ENCODE data around the gene JARID2.

The JARID2 gene

DNA sequence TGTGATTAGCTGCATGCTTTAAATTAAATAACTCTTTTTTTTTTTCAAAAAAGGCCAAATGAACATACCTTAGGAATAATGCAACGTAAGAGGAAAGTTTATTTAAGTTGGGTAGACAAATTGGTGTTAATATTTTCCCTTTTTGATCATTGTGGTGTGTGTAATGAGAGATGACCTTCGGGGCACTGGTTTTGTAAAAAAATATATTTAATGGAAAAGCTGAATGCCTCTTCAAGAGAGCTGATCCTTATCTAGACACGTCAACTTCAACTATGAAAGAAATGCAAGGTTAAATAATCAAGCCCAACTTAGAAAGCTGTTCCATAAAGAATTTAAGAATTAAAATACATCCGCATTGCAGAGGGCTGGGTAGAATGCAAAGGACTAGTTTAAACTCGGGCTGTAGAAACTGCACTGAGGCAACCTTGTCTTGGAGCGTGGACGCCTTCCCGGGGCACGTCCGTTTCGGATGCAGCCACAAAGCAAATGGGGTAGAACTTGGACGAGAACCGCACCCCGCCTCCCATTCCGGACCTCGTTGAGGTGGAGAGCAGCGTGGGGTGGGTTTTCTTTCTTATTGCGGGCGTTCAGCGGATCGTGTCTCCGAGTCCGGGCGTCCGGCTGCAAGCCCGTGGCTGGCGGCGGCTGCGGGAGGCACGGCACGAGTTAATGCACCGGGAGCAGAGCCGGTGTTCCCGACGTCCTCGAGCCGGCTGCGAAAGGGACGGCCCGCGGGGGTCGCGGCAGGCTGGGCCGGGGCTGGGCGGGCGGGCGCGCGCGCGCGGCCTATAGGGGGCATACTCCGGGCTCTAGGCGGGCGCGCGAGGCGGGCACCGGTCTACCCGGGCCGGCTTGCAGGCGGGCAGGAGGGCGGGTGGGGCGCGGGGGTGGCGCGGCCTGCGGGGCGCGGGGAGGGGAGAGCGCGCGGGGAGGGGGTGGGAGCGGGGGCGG lies 1.9 kb downstream of the JARID2 start:
- DNase-seq, result peak; percentile 87

DNA sequence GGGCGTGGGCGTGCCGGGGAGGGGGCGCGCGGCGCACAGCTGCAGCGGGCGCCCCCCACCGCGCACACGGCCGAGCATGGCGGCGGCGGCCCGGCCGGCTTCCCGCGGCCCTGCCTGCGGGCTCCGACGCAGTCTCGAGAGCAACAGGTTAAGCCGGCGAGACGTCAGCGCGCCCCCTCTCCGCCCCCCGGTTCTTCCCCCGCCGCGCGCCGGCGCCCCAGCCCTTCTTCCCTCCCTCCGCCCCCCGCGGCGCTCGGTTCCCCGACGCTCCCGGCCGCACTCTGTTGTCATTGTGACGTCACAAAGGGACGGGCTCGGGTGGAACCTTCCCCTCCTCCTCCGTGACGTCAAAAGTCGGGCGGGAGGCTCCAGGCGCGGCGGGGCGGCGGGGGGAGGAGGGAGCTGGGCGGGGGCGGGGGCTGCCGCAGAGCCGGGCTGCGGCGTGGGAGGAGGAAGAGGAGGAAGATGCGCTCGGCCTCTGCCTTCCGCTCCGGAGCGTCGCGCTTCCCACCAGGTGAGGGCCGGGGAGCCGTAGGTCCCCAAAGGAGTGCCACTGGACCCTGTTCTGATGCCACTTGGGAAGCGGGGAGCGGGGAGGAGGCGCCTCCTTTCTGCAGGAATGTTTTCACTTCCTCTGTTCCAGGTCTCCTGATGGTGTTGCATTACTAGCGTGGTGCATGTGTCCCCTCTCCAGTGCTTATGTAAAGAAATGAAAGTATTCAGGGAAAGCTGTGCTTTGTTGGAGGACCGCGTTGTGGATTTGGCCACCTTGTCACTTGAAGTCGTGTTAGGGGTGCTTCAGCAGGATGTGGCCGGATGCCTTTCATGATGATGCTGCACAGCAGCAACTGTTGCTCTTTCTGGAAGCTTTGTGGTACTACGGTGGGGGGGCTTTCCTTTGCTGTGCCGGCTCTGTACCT lies 2.8 kb downstream of the JARID2 start:
- DNase-seq, result peak; percentile 98

DNA sequence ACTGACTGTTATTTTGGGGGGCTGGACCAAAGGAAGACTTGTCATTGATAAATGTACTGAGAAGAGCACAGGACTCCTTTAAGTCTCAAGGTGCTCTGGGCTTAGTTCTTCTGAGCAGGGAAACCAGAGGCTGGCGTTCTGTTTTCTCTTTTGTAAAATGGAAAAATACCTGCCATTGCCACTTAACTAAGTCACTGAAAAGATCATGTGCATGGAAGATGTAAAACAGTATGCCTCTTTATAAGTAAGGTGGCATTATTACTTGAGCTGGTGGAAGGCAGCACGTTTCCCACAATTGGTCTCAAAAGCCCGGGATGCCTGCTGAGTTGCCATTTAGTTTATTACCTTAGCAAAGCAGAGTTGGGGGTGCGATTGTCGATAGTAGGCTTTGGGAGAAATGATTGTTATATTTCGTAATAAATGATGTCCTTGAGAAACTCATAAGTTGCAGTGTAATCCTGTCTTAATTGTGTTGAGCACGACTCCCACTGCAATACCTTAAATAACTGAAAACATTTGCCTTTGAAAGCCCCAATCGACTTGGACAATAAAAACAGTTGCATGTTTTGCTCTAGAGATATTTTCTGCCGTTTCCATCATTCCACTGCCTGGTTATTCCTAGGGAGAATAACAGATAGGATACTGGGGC lies 3.6 kb downstream of the JARID2 start:
- DNase-seq, result no peak

DNA sequence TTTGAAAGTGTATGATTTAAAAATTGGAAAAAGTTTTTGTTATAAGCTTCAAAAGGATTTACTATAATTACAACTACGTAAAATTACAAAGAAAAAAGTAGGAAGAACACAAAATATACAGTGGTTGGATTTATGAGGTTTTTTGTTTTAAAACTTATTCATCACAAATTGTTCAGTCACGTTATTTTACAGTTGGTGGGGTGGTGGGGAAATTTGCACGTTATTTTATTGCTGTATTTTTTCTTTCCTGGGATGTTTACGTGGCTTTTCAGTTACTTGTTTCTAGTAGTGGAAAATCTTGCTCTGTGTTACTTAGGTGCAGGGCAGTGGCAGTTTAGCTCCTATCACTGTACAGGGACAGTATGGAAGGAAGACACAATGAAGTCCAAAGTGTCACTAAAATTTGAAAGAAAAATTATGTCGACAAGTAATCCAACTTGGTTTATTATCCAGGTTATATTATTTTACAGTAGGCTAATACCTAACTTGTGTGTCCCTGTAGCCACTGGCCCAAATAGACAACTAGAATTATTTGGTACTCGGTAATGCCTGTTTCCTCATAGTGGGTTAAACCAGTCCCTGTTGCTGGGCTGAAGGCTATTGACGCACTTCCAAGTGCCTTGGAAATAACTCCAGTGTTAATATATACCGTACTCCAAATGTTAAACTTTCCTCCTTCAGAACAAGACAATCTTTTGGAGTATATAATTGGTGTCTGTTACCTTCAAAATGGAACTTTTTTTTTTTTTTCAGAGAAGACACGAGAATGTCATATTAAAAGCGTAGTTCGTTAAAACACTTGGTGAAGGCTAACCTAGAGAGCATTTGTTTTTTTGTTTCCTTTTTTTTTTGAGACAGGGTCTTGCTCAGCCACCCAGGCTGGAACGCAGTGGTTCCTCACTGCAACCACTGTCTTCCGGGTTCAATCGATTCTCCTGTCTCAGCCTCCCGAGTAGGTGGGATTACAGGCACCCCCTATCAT lies 4.6 kb downstream of the JARID2 start:
- DNase-seq, result no peak

DNA sequence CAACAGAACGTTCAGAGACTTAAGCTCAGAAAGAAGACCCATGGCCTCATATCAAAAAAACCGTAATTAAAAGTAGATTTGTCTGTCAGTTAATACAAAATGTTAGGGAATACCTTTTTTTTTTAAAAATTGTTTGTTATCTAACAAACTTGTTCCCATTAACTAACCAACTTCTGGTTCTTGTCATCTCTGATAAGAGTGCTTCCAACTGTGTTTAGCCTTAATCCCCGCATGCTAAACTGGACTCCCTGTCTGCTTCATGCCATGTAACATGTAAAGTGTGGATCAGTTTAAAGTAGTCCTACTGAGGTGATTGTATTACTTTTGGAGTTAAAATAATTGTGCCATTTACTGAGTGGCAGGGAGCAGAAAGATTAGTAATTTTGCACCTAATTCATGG lies 6.3 kb downstream of the JARID2 start:
- no peak for DNase-seq

DNA sequence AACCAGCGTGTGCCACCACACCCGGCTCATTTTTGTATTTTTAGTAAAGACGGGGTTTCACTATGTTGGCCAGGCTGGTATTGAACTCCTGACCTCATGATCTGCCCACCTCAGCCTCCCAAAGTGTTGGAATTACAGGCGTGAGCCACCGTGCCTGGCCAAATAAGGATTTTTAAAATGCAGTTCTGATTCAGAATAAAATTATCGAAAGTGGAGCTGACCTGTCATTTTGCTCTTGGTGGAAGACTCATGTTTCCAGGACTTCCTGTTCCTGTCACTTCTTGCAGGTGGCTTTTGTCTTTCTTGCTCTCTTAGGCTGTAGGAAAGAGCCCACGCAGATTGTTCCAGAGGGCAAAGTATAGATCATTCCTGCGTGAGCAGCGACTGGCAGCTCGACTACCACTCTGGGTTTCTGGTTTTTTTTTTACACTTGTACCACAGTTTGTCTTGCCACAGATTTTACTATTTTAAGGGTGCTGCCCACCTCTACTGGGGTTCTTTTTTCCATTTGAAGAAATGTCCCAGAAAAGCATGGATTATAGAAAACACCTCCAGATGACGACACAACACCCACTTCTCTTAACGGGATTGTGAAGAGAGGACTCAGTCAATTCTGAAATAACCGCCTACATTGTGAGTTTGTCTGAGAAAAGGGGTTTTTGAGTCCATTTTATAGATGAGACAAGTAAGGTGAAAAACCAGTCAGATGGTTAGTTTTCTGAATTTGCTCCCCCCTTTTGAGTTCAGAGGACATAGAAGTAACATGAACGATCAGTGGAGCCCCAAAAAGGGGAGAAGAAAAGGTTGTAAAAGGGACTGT lies 7.5 kb downstream of the JARID2 start:
- DNase-seq, result no peak

DNA sequence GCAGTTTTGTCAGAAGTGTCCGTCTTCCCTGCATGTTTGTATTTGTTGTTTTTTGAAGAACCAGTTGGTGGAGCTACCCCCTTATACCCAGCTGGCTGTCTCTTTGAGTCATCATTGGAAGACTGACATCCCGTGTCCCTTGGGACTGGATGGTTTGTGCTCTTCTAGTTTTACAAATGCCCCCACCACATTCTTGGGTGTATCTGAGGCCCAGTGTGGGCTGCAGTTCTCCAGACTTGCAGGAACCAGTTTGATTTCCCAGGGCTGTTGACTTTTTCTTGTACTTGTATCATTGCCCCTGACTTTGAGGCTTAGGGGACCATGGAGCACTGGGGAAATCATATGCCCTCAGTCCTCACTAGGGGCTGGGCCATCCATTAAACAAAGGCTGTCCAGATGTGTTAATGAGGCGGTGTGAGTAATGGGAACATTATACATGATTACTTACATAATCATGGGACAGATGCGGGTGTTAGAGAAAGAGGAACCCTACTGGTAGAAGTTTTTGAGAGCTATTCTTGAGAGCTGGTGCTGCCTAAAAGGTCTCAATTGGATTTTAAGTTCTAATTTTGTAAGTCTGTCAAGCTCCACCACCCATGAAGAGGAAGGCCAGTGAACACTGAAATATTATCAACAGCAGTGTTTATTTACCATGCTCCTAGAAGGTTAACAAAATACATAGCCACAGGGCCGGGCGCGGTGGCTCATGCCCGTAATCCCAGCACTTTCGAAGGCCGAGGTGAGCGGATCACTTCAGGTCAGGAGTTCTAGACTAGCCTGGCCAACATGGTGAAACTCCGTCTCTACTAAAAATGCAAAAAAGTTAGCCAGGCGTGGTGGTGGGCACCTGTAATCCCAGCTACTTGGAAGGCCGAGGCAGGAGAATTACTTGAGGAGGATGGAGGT lies 8.5 kb downstream of the JARID2 start:
- DNase-seq, result no peak

DNA sequence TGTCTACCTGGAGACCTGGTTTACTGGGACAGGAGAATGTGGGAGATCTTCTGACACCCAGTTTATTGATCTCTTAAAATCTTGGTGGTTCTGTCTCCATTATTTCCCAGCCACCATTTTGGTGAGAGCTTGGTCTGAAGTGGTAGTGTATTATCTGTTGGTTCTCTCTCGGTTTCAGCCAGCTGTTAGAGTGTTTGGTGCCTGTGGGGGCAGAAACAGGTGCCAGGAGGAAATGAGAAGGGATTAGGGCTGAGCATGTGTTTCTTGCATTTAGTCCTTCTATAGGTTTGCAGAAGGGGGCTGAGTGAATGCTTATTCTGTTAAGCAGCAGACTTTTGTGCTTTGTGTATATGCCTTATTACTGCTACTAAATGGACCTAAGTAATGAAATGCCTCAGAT lies 9.6 kb downstream of the JARID2 start:
- no peak for DNase-seq

DNA sequence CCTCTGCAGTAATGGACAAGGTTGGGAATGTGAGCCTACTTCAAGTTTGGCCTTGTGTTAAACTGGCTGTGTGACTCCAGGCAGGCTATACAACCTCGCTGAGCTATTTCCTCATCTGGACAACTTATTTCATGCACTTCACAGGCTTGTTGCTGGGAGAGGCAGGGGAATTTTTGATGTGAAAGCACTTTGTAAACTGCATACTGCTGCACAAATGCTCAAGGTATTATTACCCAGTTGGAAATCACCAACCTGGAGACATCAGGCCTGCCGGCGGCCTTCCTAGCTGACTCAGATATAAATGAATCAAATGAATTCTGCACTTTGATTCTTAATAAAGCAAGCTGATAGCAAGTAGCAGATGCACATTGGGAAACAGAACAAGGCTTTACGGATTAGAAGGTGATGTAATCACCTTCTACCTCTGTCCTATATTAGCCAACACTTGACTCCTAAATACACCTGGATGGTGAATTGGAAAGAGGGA lies 10.1 kb downstream of the JARID2 start:
- DNase-seq, result no peak

DNA sequence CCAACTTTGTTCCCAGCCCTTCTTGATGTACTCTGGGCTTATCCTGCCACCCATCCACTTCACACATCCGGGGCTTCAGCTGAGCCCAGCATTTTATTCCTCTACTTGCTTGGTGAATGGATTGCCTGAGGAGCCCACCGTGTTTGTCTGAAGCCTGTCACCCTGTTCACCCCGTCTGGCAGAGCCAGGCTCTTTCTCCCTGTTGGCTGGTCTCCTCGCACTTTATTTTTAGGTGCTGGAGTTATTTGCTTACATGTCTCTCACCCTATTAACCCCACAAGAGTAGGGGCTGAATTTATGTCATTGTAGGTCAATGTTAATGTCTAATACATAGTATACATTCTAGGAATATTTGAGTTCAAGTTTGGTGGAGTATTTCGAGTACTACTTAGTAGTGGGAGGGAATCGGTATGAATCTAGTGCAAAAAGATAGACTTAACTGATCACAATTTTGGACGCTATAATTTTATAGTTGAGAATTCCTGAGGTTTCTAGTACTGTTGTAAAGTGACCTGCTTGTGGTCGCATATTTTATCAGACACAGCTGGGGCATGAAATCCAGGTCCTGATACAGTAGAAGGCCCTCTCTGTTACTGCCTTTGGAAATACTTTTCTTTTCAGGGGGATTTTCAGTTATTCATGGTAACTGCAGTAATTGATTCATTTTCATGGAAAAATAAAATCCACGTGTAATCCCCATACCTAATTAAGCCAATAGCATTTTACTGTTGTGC lies 10.8 kb downstream of the JARID2 start:
- DNase-seq, result no peak

DNA sequence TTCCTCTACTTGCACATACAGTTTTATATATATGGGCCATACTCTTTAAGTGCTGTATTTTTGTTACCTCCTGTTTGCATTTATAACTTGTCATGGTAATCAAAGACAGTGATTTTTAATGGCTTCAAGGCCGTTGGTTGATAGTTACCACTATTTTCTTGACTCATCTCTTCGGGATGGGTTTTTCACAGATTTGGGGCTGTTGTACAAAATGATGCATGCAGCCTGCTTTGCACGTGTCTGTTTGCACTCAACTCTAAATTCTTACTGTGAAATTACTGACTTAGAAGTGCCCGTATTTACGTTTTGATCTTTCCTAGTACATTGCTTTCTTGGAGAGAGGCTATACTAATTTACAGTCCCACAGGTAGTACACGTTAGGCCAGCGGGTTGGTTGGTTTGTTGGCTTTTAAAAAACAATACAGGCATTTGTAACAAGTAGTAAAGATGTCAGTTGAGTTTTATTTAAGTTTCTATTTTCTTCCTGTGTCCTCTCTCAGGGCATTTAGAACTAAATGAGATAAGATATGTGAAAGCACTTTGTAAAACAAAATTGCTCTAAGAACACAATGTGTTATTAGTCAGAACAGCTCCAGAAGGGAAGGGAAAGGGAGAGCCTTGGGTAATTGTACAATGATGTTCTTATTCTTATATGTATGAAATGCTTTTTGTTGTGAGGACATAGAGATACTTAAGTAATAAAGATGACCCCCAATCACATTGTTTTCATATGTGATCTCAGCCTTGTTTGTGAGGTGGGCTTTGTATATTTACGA lies 11.7 kb downstream of the JARID2 start:
- DNase-seq, result no peak

DNA sequence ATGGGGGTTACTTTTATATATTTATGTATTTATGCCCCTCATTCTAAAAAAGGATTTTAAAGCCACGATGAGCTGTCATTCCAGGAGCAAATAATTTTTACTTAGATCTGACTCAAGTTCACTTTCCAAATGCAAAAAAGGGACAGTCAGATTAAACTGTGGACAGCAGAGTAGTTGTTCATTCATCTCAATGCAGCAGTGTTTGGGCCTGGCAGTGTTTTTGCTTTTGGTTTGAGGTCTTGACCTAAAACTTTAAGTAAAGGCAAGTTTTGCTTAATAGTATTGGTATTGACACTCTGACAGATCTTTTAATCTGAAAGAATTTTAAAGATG lies 13.9 kb downstream of the JARID2 start:
- DNase-seq, result no peak

DNA sequence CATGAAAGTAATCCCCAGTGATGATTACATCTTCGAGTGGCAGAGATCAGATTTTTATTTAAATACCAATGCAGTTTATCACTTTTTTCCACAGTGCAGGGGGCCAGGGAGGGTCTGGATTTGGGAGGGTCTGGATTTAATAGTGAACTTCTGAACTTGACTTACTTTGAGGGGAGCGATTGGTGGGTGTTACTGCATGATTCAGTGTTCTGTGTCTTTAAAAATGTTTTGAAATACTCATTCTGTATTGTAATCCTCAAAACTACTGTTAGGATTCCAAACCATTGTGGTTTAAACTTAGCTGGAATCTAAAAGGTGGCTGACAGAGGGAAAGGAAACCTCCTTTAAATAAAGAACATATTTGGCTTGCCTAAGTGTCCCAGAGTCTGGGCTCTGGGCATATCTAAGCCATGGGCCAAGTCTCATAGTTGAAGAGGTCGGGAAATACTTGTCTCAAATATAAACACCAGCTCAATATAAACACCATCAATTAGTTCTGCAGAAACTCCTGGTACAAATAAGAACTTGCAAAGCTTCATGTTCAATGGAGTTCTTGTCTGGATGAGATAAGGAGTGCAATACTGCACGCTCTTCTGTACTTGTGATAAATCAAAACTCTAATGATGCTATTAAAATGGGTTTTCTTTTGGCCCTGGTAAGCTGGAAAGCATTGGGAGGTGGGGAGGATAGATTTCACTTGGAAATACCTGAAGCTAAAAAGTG lies 14.4 kb downstream of the JARID2 start:
- DNase-seq, result no peak

DNA sequence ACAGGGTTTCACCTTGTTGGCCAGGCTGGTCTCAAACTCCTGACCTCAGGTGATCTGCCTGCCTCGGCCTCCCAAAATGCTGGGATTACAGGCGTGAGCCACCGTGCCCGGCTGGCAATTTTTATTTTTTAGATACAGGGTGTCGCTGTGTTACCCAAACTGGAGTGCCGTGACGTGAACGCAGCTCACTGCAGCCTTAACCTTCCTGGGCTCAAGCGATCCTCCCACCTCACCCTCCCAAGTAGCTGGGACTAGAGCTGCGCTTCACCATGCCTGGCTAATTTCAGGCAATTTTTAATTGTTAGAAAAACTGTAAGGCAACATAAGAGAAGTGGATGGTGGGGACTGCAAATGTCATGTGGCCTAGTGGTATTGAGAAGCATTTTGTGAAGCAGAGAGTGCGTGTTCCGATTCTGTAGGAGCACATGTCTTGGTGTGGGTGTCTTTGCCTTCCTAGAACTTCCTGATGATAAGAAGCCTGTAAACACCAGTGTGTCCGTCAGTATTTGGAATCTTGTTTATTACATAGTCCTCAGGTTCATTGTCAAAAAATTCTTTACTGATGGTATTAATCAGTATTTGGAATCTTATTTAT lies 18.0 kb downstream of the JARID2 start:
- DNase-seq, result no peak

DNA sequence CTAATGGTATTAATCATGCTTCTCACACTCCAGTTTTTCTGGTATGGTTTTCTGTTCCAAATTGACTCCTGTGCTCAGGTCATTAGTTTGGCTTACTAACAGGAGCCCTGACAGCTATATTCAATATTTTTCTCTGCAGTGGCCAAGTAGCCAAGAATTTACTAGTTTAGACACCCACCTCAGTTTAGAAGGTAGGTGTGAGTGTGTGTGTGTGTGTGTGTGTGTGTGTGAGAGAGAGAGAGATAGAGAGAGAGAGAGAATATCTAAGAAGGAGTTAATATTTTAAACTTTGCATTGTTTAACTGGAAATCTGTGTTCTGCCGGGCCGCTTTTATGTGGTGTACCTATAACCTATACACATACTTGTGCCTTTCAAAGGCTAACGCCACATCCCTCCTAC lies 18.5 kb downstream of the JARID2 start:
- no peak for DNase-seq

DNA sequence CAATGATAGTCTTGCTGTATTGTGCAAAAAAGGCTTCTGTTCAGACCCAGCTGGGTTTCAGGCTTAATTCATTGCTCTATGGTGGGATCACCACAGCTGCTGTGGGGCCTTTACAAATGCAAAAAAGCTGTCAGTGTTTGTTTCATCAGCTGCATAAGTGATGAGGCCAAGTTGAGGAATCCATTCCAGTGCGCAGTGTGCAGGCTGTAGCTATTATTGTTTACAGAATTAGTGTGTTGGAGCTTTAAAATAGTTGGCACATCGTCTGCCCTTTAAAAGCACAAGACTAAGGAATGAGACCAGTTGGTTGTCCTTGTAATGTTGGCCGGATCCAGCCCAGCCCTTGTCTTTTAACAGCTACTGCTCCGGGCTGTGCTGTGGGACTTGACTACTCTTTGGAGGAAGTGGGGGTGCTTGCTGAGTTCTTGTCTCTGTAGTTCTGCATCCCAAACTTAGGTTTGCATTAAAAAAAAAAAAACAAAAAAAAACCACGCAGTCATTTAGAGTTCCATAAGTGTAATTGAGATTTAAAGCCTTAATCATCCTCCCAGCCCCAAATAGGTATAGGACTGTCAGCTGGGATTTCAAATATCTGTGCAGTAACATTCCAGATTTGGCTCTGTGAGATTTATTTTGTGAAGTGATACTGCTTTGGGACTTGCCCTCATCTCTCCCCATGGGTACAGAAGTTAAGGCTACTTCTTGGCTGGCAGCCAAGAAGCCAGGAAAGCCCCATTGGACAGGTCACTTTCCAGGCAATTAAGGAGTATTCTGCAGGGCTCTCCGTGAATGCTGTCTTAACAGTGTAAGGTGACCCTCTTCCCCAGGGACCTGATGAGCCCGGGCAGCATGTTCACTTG lies 19.3 kb downstream of the JARID2 start:
- no peak for DNase-seq
